HG02840 (cell line): ENCODE results near the gene HEXD.
A peak's percentile ranks its signal among the peaks of the same experiment; 100 is the strongest.
"Not testable (repeated sequence)": the region's sequence is repeated elsewhere in the genome, so short reads cannot be mapped to it uniquely, and the experiment has no call there.

Experiments
- ATAC-seq: cut with Tn5 transposase; IDR thresholded peaks from one replicate; pipeline ENCODE4 v1.9.1; 2021; ENCODE audit warnings: mild to moderate bottlenecking, moderate library complexity, moderate number of reproducible peaks; ENCODE audit not compliant: unreplicated experiment, low FRiP score

HEXD gene

GRCh38 chr17:82394278-82394677, 23.9 kb upstream of the HEXD start:
- no peak for ATAC-seq

GRCh38 chr17:82396601-82397435, 21.3 kb upstream of the HEXD start:
- no peak for ATAC-seq

- no peak for ATAC-seq
These were observed 20.5 kb upstream of the HEXD start for GRCh38 chr17:82397449-82398335.

GRCh38 chr17:82399041-82399441, 19.1 kb upstream of the HEXD start:
- no peak for ATAC-seq

- ATAC-seq, result no peak
These were observed 18.5 kb upstream of the HEXD start for GRCh38 chr17:82399601-82400101.

- ATAC-seq, result no peak
These were observed 17.9 kb upstream of the HEXD start for GRCh38 chr17:82400206-82400605.

GRCh38 chr17:82400830-82401229, 17.3 kb upstream of the HEXD start:
- no peak for ATAC-seq

GRCh38 chr17:82402865-82403264, 15.3 kb upstream of the HEXD start:
- ATAC-seq, result peak; percentile 75

GRCh38 chr17:82403662-82404660, 14.2 kb upstream of the HEXD start:
- ATAC-seq, result no peak

- no peak for ATAC-seq
These were observed 13.1 kb upstream of the HEXD start for GRCh38 chr17:82405051-82405450.

- ATAC-seq, result no peak
These were observed 11.9 kb upstream of the HEXD start for GRCh38 chr17:82406131-82406671.

- ATAC-seq, result no peak
These were observed 10.9 kb upstream of the HEXD start for GRCh38 chr17:82407255-82407654.

- no peak for ATAC-seq
These were observed 9.7 kb upstream of the HEXD start for GRCh38 chr17:82408288-82408937.

- no peak for ATAC-seq
These were observed 9.2 kb upstream of the HEXD start for GRCh38 chr17:82408938-82409318.

GRCh38 chr17:82410014-82410716, 8.0 kb upstream of the HEXD start:
- no peak for ATAC-seq

GRCh38 chr17:82411396-82412053, 6.6 kb upstream of the HEXD start:
- no peak for ATAC-seq

GRCh38 chr17:82412081-82412480, 6.1 kb upstream of the HEXD start:
- not testable (repeated sequence) for ATAC-seq
